Osteoblast (primary cell): ENCODE data around the gene CABLES1. TPM values are rescaled to one million over a fixed set of nuclear protein-coding genes. Genes with fewer than 3 reads are reported as not detected.

ENCODE experiments used
- DNase-seq: peaks from one replicate; pipeline ENCODE4 v3.0.0; 2011; ENCODE audit warnings: low spot score, mixed read lengths; ENCODE audit not compliant: insufficient read length; ENCODE audit errors: missing footprints
- H2AFZ ChIP-seq: 2 replicates; pipeline ENCODE4 v1.6.0; 2011; ENCODE audit warnings: mild to moderate bottlenecking, low read length
- H3K27ac ChIP-seq: 2 replicates; pipeline ENCODE4 v1.5.1; 2011; ENCODE audit warnings: mild to moderate bottlenecking, low read depth, low read length, moderate library complexity
- H3K27me3 ChIP-seq: 2 replicates; pipeline ENCODE4 v1.6.0; 2012; ENCODE audit warnings: mild to moderate bottlenecking, control low read depth, inconsistent platforms, low read length, moderate library complexity; ENCODE audit not compliant: insufficient read depth
- H3K36me3 ChIP-seq: 2 replicates; pipeline ENCODE4 v1.5.1; 2011; ENCODE audit warnings: mild to moderate bottlenecking, low read length, control low read depth, moderate library complexity; ENCODE audit not compliant: insufficient read depth
- H3K4me1 ChIP-seq: 2 replicates; pipeline ENCODE4 v1.5.1; 2011; ENCODE audit warnings: mild to moderate bottlenecking, low read length, control low read depth, moderate library complexity; ENCODE audit not compliant: insufficient read depth
- H3K4me2 ChIP-seq: 2 replicates; pipeline ENCODE4 v1.6.0; 2011; ENCODE audit warnings: mild to moderate bottlenecking, low read length; ENCODE audit not compliant: insufficient read depth
- H3K4me3 ChIP-seq: fragments of 200-600 bp; sonication (generic); 3 replicates; pipeline ENCODE4 v1.5.1; 2012; ENCODE audit warnings: mild to moderate bottlenecking, low read length, inconsistent platforms; ENCODE audit not compliant: insufficient read depth
- H3K79me2 ChIP-seq: 2 replicates; pipeline ENCODE4 v1.6.0; 2012; ENCODE audit warnings: mild to moderate bottlenecking, low read length, control low read depth, inconsistent platforms; ENCODE audit not compliant: insufficient read depth
- H3K9me3 ChIP-seq: 2 replicates; pipeline ENCODE4 v1.5.1; 2011; ENCODE audit warnings: low read depth, low read length, control low read depth
- H4K20me1 ChIP-seq: 2 replicates; pipeline ENCODE4 v1.6.0; 2012; ENCODE audit warnings: mild to moderate bottlenecking, low read length, control low read depth; ENCODE audit not compliant: insufficient read depth
- total RNA-seq: library from RNA; depleted of rRNA; stranded (reverse); fragments of >200 nt; gene quantifications from 2 replicates; pipeline ENCODE4 v1.2.3, GENCODE V29; 2012
- TF ChIP-seq, protein P1 (sequence below): IDR thresholded peaks from 2 replicates; pipeline ENCODE4 v1.5.1; 2011; ENCODE audit warnings: mild to moderate bottlenecking, low read depth, low read length, moderate library complexity; ENCODE audit errors: extremely low read depth

The CABLES1 gene
- total RNA-seq, 1 donor = 13.0 TPM

DNA sequence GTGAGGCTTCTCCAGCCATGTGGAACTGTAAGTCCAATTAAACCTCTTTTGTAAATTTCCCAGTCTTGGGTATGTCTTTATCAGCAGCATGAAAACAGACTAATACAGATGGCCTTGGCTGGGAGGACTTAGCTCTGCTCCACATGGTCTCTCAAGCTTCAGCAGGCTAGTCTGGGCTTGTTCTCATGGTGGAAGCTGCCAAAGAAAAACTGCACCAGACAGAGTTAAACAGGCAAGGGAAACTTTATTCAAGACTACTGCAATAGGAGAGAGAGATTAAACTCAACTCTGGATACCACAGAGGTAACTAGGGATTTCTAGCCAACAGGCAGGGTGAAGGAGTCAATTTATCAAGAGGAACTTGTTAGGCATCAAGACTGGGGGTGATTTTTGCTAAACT, 142.1 kb downstream of the CABLES1 start:
- H3K9me3 ChIP-seq = no peaks in the 10 kb centered on the region
- no peaks in the 10 kb centered on the region for H3K79me2 ChIP-seq
- H3K27ac ChIP-seq = no peak overlapping the region
- H3K4me2 ChIP-seq = no peak overlapping the region
- peaks cover 8% of the 10 kb centered on the region for H3K4me1 ChIP-seq
- no peaks in the 10 kb centered on the region for H4K20me1 ChIP-seq
- no peak overlapping the region for H3K4me3 ChIP-seq
- H2AFZ ChIP-seq = no peak overlapping the region
- TF ChIP-seq, protein P1, sequence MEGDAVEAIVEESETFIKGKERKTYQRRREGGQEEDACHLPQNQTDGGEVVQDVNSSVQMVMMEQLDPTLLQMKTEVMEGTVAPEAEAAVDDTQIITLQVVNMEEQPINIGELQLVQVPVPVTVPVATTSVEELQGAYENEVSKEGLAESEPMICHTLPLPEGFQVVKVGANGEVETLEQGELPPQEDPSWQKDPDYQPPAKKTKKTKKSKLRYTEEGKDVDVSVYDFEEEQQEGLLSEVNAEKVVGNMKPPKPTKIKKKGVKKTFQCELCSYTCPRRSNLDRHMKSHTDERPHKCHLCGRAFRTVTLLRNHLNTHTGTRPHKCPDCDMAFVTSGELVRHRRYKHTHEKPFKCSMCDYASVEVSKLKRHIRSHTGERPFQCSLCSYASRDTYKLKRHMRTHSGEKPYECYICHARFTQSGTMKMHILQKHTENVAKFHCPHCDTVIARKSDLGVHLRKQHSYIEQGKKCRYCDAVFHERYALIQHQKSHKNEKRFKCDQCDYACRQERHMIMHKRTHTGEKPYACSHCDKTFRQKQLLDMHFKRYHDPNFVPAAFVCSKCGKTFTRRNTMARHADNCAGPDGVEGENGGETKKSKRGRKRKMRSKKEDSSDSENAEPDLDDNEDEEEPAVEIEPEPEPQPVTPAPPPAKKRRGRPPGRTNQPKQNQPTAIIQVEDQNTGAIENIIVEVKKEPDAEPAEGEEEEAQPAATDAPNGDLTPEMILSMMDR = no peak
- no peaks in the 10 kb centered on the region for H3K36me3 ChIP-seq
- DNase-seq = no peak
- H3K27me3 ChIP-seq = no peaks in the 10 kb centered on the region

DNA sequence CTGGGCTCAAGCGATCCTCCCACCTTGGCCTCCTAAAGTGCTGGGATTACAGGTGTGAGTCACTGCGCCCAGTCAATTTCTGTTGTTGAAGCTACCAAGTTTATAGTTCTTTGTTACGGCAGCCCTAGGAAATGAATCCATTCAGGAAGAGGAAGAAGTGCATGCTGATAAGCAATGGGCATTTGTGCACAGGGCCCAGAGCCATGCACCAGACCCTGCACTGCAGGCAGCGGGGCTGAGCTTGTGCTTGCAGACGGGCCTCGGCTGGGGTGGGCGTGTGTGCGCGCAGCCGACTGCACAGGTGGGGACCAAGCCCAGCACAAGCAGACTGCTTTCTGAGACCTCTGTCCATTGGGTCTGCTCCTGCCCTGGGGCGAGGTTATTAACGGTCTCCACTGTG, 144.6 kb downstream of the CABLES1 start:
- H3K36me3 ChIP-seq = no peaks in the 10 kb centered on the region
- H3K4me2 ChIP-seq = no peak overlapping the region
- no peak for DNase-seq
- peaks cover 15% of the 10 kb centered on the region for H3K4me1 ChIP-seq
- no peak overlapping the region for H2AFZ ChIP-seq
- no peak overlapping the region for H3K27ac ChIP-seq
- no peak overlapping the region for H3K4me3 ChIP-seq
- TF ChIP-seq, protein P1 = no peak
- no peaks in the 10 kb centered on the region for H3K27me3 ChIP-seq
- no peaks in the 10 kb centered on the region for H3K9me3 ChIP-seq
- H3K79me2 ChIP-seq = no peaks in the 10 kb centered on the region
- H4K20me1 ChIP-seq = no peaks in the 10 kb centered on the region

DNA sequence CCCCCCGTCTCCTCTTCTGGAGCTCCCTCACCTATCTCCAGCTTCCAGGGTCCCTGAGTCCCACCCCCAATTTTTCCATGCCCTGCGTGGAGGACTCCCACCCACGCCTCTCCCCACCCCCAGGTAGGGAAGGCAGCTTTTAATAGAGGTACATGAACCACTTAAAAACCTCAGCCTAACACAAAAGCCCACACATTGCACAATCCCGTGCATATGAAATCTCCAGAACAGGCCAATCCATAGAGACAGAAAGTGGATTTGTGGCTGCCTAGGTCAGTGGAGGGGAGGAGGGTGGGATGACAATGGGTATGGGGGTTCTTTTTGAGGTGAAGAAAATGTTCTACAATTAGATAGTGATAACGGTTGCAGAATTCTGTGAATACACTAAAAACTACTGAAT, 145.6 kb downstream of the CABLES1 start:
- no peaks in the 10 kb centered on the region for H3K36me3 ChIP-seq
- DNase-seq = no peak
- H2AFZ ChIP-seq = no peak overlapping the region
- H4K20me1 ChIP-seq = no peaks in the 10 kb centered on the region
- H3K27me3 ChIP-seq = no peaks in the 10 kb centered on the region
- H3K79me2 ChIP-seq = no peaks in the 10 kb centered on the region
- H3K4me1 ChIP-seq = peaks cover 15% of the 10 kb centered on the region
- H3K4me2 ChIP-seq = no peak overlapping the region
- H3K9me3 ChIP-seq = no peaks in the 10 kb centered on the region
- H3K27ac ChIP-seq = no peak overlapping the region
- H3K4me3 ChIP-seq = no peak overlapping the region
- TF ChIP-seq, protein P1 = no peak

DNA sequence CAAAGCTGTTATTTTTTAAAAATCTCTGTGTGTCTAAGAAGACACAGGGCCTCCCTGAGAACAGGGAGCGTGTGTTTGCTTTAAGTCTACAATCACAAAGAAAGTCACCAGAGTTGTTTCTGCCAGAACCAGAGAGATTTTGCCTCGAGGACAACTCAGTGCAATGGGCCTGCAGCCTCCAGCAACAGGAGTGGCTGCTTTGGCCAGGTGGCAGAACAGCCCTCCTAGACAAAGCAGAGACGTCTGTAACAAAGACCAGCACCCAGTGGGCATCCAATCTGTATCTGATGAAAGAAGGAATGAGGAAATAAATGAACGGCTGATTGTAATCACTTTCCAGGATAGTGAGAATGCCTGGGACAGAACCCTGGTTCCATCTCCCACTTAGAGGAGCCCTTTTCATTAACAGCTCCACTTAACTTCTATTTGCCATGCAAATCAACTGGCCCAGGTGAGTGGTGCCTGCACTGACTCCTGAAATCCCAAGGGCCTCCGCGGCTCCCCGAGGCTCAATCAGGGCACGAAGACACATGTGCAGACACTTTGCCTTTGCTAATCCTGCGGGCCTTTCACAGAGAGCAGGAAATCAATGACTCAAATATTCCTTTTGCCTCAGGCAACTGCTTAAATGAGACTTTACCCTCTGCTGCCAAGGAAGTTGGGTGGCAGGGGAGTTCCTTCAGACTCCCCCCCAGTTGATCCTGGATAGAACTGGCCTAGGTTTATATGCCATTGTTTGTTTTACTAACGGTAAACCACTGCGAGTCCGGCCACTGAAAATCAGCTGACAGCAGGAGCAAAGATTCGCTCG, 146.5 kb downstream of the CABLES1 start:
- TF ChIP-seq, protein P1 = no peak

More for the DNA sequence above, 146.5 kb downstream of the CABLES1 start:
- no peaks in the 10 kb centered on the region for H3K9me3 ChIP-seq
- H3K4me1 ChIP-seq = peaks cover 15% of the 10 kb centered on the region
- no peaks in the 10 kb centered on the region for H3K36me3 ChIP-seq
- H2AFZ ChIP-seq = peak overlapping the region; percentile 85
- H3K4me2 ChIP-seq = peak overlapping the region; percentile 26
- no peaks in the 10 kb centered on the region for H4K20me1 ChIP-seq
- no peak overlapping the region for H3K4me3 ChIP-seq
- H3K27ac ChIP-seq = peak overlapping the region; percentile 30
- no peaks in the 10 kb centered on the region for H3K27me3 ChIP-seq
- peak; percentile 86 for DNase-seq
- no peaks in the 10 kb centered on the region for H3K79me2 ChIP-seq
